Hepatic stellate cell (primary cell): ENCODE measurements around the gene CAPN10.

Source experiments
- DNase-seq: peaks from one replicate; pipeline ENCODE4 v3.0.0; 2011; ENCODE audit warnings: low spot score

The CAPN10 gene

GRCh38 chr2:240563951-240564560 lies 22.5 kb upstream of the CAPN10 start:
- no peak for DNase-seq

GRCh38 chr2:240564561-240565332 lies 21.8 kb upstream of the CAPN10 start:
- DNase-seq: no peak

- peak; percentile 70 for DNase-seq
Observed at GRCh38 chr2:240565333-240566202, 21.0 kb upstream of the CAPN10 start.

- peak; percentile 77 for DNase-seq
Observed at GRCh38 chr2:240566203-240567136, 20.1 kb upstream of the CAPN10 start.

- no peak for DNase-seq
Observed at GRCh38 chr2:240567137-240567871, 19.2 kb upstream of the CAPN10 start.

- peak; percentile 61 for DNase-seq
Observed at GRCh38 chr2:240567872-240568677, 18.5 kb upstream of the CAPN10 start, which contains the start of gene RNPEPL1. TSS of gene RNPEPL1 (plus strand) at chr2:240568484. CDS start at chr2:240568587, 103 bp downstream.

GRCh38 chr2:240568678-240569522 lies 17.6 kb upstream of the CAPN10 start:
- DNase-seq: peak; percentile 47

- no peak for DNase-seq
Observed at GRCh38 chr2:240569523-240569997, 17.0 kb upstream of the CAPN10 start.

- no peak for DNase-seq
Observed at GRCh38 chr2:240569998-240570530, 16.5 kb upstream of the CAPN10 start.

- DNase-seq: no peak
Observed at GRCh38 chr2:240570531-240571313, 15.8 kb upstream of the CAPN10 start.

GRCh38 chr2:240571314-240571973 lies 15.1 kb upstream of the CAPN10 start:
- no peak for DNase-seq

- DNase-seq: no peak
Observed at GRCh38 chr2:240572141-240573031, 14.1 kb upstream of the CAPN10 start.

GRCh38 chr2:240573071-240573515 lies 13.4 kb upstream of the CAPN10 start:
- no peak for DNase-seq

GRCh38 chr2:240573516-240574385 lies 12.8 kb upstream of the CAPN10 start:
- no peak for DNase-seq
